Upper lobe of left lung (tissue), 6 donors: ENCODE results near the gene A1BG. TPM values are rescaled to one million over a fixed set of nuclear protein-coding genes. Genes with fewer than 3 reads are reported as not detected.

ENCODE experiments used
- ATAC-seq, 2 donors: fragments of 200-7000 bp; cut with Tn5 transposase; one replicate each; pipeline ENCODE4 v1.9.1; 2022; ENCODE audit warnings: mild to moderate bottlenecking in 2 of 2, moderate library complexity in 2 of 2; ENCODE audit not compliant: low FRiP score in 2 of 2
- DNase-seq, 2 donors: peaks; one replicate each; pipeline ENCODE4 v3.0.0-alpha.2; 2019 to 2020
- H3K27ac ChIP-seq, 4 donors: fragments of 200-600 bp; sonication (generic); one replicate each; pipeline ENCODE4 v1.5.1; 2016 to 2019
- H3K27me3 ChIP-seq, 4 donors: fragments of 200-600 bp; sonication (generic); one replicate each; pipeline ENCODE4 v1.5.1; 2017 to 2019
- H3K36me3 ChIP-seq, 4 donors: fragments of 200-600 bp; sonication (generic); one replicate each; pipeline ENCODE4 v1.5.1; 2016 to 2019
- H3K4me1 ChIP-seq, 4 donors: fragments of 200-600 bp; sonication (generic); one replicate each; pipeline ENCODE4 v1.5.1; 2018 to 2019
- H3K4me3 ChIP-seq, 4 donors: fragments of 200-600 bp; sonication (generic); one replicate each; pipeline ENCODE4 v1.5.1; 2017 to 2019; ENCODE audit warnings: mild to moderate bottlenecking in 2 of 4, moderate library complexity in 1 of 4
- H3K9me3 ChIP-seq, 4 donors: fragments of 200-600 bp; sonication (generic); one replicate each; pipeline ENCODE4 v1.5.1; 2018 to 2019
- EP300 ChIP-seq, 4 donors: sonication (generic); formaldehyde crosslinking; IDR thresholded peaks; one replicate each; pipeline ENCODE4 v1.5.1; 2017; ENCODE audit warnings: antibody characterized with exemption in 4 of 4, control low read depth in 2 of 4
- POLR2A ChIP-seq, 4 donors: fragments of 450-650 bp; IDR thresholded peaks; one replicate each; pipeline ENCODE4 v1.5.1; 2016 to 2017; ENCODE audit warnings: antibody characterized with exemption in 4 of 4, mild to moderate bottlenecking in 2 of 4
- POLR2AphosphoS5 ChIP-seq, 2 donors: sonication (generic); formaldehyde crosslinking; IDR thresholded peaks; one replicate each; pipeline ENCODE4 v1.5.1; 2017; ENCODE audit warnings: antibody characterized with exemption in 2 of 2
- WGBS, 2 donors: methylation state at CpG; one replicate each; pipeline ENCODE4 v1.1.5; 2017 to 2018; 5-methylcytosine and 5-hydroxymethylcytosine counted together
- total RNA-seq, 6 donors: library from RNA; depleted of rRNA in 4 of 6; stranded (reverse); fragments of >200 nt in 4 of 6; gene quantifications; one replicate each; pipeline versions ENCODE4 v1.1.0 to v1.2.1, GENCODE V29; 2016 to 2021
- TF ChIP-seq, protein P1 (sequence below), 6 experiments: fragments of 450-650 bp in 4 of 6; fragments of 200-600 bp in 2 of 6; sonication (generic) in 2 of 6; IDR thresholded peaks; one replicate each; pipeline ENCODE4 v1.5.1; 2016 to 2019; ENCODE audit warnings: antibody characterized with exemption in 6 of 6
- donor health status: DM: no; HTN: no; CAD: no; lungs with moderate emphysema.
- donor health status: DM: no; HTN: yes; CAD: no; lungs with severe emphysema.

Gene A1BG, protein sequence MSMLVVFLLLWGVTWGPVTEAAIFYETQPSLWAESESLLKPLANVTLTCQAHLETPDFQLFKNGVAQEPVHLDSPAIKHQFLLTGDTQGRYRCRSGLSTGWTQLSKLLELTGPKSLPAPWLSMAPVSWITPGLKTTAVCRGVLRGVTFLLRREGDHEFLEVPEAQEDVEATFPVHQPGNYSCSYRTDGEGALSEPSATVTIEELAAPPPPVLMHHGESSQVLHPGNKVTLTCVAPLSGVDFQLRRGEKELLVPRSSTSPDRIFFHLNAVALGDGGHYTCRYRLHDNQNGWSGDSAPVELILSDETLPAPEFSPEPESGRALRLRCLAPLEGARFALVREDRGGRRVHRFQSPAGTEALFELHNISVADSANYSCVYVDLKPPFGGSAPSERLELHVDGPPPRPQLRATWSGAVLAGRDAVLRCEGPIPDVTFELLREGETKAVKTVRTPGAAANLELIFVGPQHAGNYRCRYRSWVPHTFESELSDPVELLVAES
- 10 to 100 TPM in 5 of 6 donors, 1 to 10 TPM in 1; 8.4 to 26.6 (median 16.4) TPM for total RNA-seq

DNA sequence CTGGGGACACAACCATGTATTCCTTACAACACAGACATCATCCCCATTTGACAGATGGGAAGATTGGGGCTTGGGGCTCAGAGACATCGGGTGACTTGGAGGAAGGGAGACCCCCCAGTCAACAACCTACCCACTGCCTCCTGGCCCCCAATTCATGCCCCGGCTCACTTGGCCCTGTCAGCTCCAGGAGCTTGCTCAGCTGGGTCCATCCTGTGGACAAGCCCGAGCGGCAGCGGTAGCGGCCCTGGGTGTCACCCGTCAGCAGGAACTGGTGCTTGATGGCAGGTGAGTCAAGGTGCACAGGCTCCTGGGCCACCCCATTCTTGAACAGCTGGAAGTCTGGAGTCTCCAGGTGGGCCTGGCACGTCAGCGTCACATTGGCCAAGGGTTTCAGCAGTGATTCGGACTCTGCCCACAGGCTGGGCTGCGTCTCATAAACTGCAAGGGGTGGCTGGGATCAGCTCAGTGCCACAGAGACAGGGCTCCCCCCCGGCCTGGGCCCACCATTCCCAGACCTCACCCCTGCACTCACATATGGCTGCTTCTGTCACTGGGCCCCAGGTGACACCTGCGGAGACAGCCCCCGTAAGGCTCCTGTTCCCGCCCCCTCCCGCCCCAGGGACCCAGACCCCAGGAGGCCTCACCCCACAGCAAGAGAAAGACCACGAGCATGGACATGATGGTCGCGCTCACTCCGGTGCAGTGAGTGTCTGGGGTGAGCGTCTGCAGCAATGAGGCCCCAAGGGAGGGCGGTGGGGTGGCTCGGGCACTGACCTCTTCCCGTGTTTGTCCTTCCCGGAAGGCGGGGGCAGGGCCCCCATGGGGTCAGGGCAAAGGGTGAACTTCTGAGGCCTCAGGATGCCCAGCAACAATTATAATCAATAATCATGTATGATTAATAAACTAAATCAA is at the start of gene A1BG:
Gene A1BG, minus strand, starts transcription at position 733 of the 912 bp plus-strand sequence. Its CDS starts 55 bp downstream, at position 678.
- Histone ChIP-seq H3K27ac (no peak within 1 kb of the TSS), H3K4me3 (no peak within 1 kb of the TSS), H3K27me3 (peaks cover 0 to 19% (median 4%) of the 10 kb centered on the region in 4 donors), H3K4me1 (peaks cover 14 to 34% (median 24%) of the 10 kb centered on the region in 4 donors), H3K36me3 (peaks cover 0 to 11% (median 0%) of the 10 kb centered on the region in 4 donors), H3K9me3 (no peaks in the 10 kb centered on the region)
- ATAC-seq = no peak
- DNase-seq = peak in 1 of 2 donors; percentile 74
- 69 to 83% methylated on average over 11 to 26 of the region's 26 CpGs for WGBS, 2 donors
- TF ChIP-seq, protein P1, sequence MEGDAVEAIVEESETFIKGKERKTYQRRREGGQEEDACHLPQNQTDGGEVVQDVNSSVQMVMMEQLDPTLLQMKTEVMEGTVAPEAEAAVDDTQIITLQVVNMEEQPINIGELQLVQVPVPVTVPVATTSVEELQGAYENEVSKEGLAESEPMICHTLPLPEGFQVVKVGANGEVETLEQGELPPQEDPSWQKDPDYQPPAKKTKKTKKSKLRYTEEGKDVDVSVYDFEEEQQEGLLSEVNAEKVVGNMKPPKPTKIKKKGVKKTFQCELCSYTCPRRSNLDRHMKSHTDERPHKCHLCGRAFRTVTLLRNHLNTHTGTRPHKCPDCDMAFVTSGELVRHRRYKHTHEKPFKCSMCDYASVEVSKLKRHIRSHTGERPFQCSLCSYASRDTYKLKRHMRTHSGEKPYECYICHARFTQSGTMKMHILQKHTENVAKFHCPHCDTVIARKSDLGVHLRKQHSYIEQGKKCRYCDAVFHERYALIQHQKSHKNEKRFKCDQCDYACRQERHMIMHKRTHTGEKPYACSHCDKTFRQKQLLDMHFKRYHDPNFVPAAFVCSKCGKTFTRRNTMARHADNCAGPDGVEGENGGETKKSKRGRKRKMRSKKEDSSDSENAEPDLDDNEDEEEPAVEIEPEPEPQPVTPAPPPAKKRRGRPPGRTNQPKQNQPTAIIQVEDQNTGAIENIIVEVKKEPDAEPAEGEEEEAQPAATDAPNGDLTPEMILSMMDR (IDR thresholded peaks at IDR 0.05) = no peak
- TF ChIP-seq POLR2AphosphoS5 (IDR thresholded peaks at IDR 0.05) (no peak), EP300 (IDR thresholded peaks at IDR 0.05) (no peak), POLR2A (IDR thresholded peaks at IDR 0.05) (no peak)

GRCh38 chr19:58401840-58402421 is 48.6 kb upstream of the A1BG start:
- Histone ChIP-seq H3K36me3 (no peaks in the 10 kb centered on the region), H3K9me3 (no peaks in the 10 kb centered on the region), H3K4me3 (peak overlapping the region in 3 of 4 donors; percentile 57 to 70 (median 67)), H3K27ac (peak overlapping the region; percentile 64 to 85 (median 70)), H3K4me1 (peaks cover 15 to 24% (median 18%) of the 10 kb centered on the region in 4 donors), H3K27me3 (peaks cover 0 to 2% (median 0%) of the 10 kb centered on the region in 4 donors)
- ATAC-seq = no peak
- TF ChIP-seq POLR2A (IDR thresholded peaks at IDR 0.05) (no peak), POLR2AphosphoS5 (IDR thresholded peaks at IDR 0.05) (no peak), EP300 (IDR thresholded peaks at IDR 0.05) (no peak)
- TF ChIP-seq, protein P1 (IDR thresholded peaks at IDR 0.05) = no peak
- DNase-seq = peak in 1 of 2 donors; percentile 54
- whole genome bisulfite sequencing, 2 donors = 23 to 29% methylated on average over 21 to 23 of the region's 23 CpGs

DNA sequence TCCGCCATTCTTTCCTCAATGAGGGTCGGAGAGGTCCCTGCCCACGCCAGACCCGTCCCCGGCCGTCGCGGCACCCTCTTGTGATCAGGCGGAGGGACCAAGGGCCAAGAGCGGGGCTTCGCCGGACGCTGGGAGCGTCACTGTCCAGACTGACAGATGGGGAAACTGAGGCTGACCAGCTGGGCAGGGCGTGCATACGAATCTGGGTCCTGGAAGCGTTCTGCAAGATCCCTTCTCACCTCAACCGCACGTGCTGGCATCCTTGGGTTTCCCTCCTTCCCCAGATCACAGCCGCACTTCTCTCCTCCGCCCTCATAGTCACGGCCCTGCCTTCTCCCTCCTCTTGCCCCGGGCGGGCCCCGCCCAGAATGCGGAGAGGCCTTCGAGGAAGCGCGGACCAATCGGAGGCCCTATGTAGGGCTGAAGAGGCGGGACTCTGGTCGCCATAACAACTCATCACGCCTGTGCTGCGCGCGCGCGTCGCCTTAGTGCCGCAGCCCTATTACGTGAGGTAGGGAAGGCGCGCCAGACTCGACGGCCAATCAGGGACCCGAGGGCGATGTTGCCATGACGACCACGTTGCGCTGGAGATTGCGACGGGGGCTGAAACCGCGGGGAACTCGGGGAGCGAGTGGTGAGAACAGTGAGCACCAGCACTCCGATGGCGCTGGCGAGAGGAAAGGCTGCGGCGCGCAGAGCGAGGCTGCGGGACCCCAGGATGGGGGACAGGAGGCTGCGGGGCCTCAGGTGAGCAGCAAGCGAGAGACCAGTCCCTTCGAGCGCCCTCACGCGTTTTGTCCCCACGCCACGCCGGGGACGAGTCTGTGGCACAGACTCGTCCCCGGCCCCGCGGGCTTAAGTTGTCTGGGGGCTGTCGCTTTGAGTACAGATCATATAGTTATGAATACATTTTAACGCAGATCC is 47.9 kb upstream of the A1BG start:
- H3K4me3 ChIP-seq = peak overlapping the region; percentile 57 to 70 (median 65)
- peaks cover 0 to 8% (median under 1%) of the 10 kb centered on the region in 4 donors for H3K27me3 ChIP-seq
- DNase-seq (peak; percentile 98 to 99), ATAC-seq (peak; percentile 99)
- H3K27ac ChIP-seq = peak overlapping the region; percentile 64 to 85 (median 70)
- no peaks in the 10 kb centered on the region for H3K9me3 ChIP-seq
- H3K4me1 ChIP-seq = peaks cover 15 to 26% (median 18%) of the 10 kb centered on the region in 4 donors
- H3K36me3 ChIP-seq = no peaks in the 10 kb centered on the region
- TF ChIP-seq POLR2AphosphoS5 (IDR thresholded peaks at IDR 0.05) = peak; percentile 84 to 96
- peak in 1 of 4 donors; percentile 26 for TF ChIP-seq EP300 (IDR thresholded peaks at IDR 0.05)
- TF ChIP-seq, protein P1 (IDR thresholded peaks at IDR 0.05) = no peak
- peak in 3 of 4 donors; percentile 67 to 89 (median 81) for TF ChIP-seq POLR2A (IDR thresholded peaks at IDR 0.05)
- WGBS, 2 donors = 4% methylated on average over 47 to 77 of the region's 80 CpGs
